ENCODE data around the gene ATP8A1.

Gene ATP8A1

GRCh38 chr4:42523066-42523718 lies 133.7 kb downstream of the ATP8A1 start:
- no peak overlapping the region for H3K4me3 ChIP-seq (ENCODE audit: low read depth, low read length)
- TF ChIP-seq POLR2A (IDR thresholded peaks at IDR 0.05; ENCODE audit: extremely low read depth, insufficient read length) (no peak), MYC (IDR thresholded peaks at IDR 0.05; ENCODE audit: low read depth, low read length) (no peak)
- TF ChIP-seq, protein P1, sequence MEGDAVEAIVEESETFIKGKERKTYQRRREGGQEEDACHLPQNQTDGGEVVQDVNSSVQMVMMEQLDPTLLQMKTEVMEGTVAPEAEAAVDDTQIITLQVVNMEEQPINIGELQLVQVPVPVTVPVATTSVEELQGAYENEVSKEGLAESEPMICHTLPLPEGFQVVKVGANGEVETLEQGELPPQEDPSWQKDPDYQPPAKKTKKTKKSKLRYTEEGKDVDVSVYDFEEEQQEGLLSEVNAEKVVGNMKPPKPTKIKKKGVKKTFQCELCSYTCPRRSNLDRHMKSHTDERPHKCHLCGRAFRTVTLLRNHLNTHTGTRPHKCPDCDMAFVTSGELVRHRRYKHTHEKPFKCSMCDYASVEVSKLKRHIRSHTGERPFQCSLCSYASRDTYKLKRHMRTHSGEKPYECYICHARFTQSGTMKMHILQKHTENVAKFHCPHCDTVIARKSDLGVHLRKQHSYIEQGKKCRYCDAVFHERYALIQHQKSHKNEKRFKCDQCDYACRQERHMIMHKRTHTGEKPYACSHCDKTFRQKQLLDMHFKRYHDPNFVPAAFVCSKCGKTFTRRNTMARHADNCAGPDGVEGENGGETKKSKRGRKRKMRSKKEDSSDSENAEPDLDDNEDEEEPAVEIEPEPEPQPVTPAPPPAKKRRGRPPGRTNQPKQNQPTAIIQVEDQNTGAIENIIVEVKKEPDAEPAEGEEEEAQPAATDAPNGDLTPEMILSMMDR (IDR thresholded peaks at IDR 0.05; ENCODE audit: low read depth, low read length): no peak
- TF ChIP-seq, protein P2, sequence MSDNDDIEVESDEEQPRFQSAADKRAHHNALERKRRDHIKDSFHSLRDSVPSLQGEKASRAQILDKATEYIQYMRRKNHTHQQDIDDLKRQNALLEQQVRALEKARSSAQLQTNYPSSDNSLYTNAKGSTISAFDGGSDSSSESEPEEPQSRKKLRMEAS (IDR thresholded peaks at IDR 0.05; ENCODE audit: low read depth, low read length): no peak
- DNase-seq (ENCODE audit: low read depth): no peak

- DNase-seq (ENCODE audit: low read depth): peak; percentile 65
- TF ChIP-seq MYC (IDR thresholded peaks at IDR 0.05; ENCODE audit: low read depth, low read length): no peak
- TF ChIP-seq, protein P1 (IDR thresholded peaks at IDR 0.05; ENCODE audit: low read depth, low read length): peak; percentile 48
- no peak overlapping the region for H3K4me3 ChIP-seq (ENCODE audit: low read depth, low read length)
These were observed 137.0 kb downstream of the ATP8A1 start for GRCh38 chr4:42519803-42520417.

- DNase-seq (ENCODE audit: low read depth): no peak
- TF ChIP-seq, protein P1 (IDR thresholded peaks at IDR 0.05; ENCODE audit: low read depth, low read length): no peak
- TF ChIP-seq, protein P2 (IDR thresholded peaks at IDR 0.05; ENCODE audit: low read depth, low read length): no peak
- H3K4me3 ChIP-seq (ENCODE audit: low read depth, low read length): no peak overlapping the region
These were observed 141.6 kb downstream of the ATP8A1 start for GRCh38 chr4:42515156-42515884.

DNA sequence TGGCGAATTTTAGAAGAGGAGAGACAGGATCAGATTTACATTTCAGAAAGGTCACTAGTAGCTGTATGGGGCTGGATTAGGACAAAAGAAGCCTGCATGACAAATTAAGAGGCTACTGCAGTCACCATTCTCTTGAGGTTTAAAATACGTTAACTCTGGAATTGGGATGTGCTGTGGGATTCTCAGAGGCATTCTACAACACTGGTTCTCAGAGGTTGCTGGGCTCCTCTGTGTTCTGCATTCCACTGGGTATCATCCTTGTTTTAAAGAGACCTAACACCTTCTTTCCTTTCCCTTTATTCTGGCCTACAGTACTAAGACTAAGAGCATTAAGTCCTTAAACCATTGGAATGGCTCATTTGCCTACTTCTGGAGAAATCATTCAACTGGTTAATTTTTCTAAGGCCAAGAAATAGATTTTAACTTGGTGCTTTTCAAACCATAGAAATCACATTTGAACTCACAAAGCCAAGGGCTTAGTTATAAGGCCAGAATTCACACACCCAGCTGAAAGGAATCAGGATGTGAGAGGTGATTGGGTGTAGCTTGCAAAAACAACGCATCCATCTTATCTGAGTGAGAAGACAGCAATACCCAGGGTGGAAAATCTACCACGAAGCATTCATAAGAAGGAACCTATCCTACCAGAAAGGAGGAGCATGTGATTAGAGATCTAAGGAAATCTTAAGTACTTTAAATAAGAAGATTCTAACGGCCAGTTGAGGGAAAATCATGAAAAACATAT lies 143.0 kb downstream of the ATP8A1 start:
- no peak for TF ChIP-seq MYC (IDR thresholded peaks at IDR 0.05; ENCODE audit: low read depth, low read length)
- TF ChIP-seq, protein P1 (IDR thresholded peaks at IDR 0.05; ENCODE audit: low read depth, low read length): no peak
- TF ChIP-seq POLR2A (IDR thresholded peaks at IDR 0.05; ENCODE audit: extremely low read depth, insufficient read length): no peak
- TF ChIP-seq, protein P2 (IDR thresholded peaks at IDR 0.05; ENCODE audit: low read depth, low read length): no peak
- no peak for DNase-seq (ENCODE audit: low read depth)

DNA sequence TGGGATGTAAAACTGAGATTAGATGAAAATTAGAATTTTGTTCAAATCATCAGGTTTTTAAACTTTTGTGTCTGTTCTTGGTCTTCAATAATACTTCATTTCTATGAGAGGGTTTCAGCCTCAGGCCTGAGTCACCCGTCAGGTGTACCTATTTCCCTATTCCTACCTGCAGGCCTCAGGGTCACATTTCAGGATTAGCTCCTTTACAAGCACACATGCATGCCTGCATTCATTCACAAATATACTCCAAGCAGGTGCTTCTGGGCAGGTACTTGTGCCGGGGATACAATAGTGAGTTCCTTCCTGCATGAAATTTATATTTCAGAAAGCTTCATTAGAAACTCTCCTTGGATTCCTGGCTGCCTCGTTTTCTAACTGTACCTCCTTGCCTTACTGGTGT lies 144.7 kb downstream of the ATP8A1 start:
- no peak for DNase-seq (ENCODE audit: low read depth)
- no peak overlapping the region for H3K4me3 ChIP-seq (ENCODE audit: low read depth, low read length)
- no peak for TF ChIP-seq POLR2A (IDR thresholded peaks at IDR 0.05; ENCODE audit: extremely low read depth, insufficient read length)

More for the DNA sequence above, 143.0 kb downstream of the ATP8A1 start:
- no peak overlapping the region for H3K4me3 ChIP-seq (ENCODE audit: low read depth, low read length)

- TF ChIP-seq, protein P1 (IDR thresholded peaks at IDR 0.05; ENCODE audit: low read depth, low read length): no peak
- TF ChIP-seq POLR2A (IDR thresholded peaks at IDR 0.05; ENCODE audit: extremely low read depth, insufficient read length): no peak
- TF ChIP-seq, protein P2 (IDR thresholded peaks at IDR 0.05; ENCODE audit: low read depth, low read length): no peak
- no peak for TF ChIP-seq MYC (IDR thresholded peaks at IDR 0.05; ENCODE audit: low read depth, low read length)
- DNase-seq (ENCODE audit: low read depth): no peak
- H3K4me3 ChIP-seq (ENCODE audit: low read depth, low read length): no peak overlapping the region
These were observed 146.7 kb downstream of the ATP8A1 start for GRCh38 chr4:42510225-42510624.

All from NB4 (cell line).